ENCODE results near the gene IFRD2. TPM values are rescaled to one million over a fixed set of nuclear protein-coding genes. Genes with fewer than 3 reads are reported as not detected.

IFRD2 gene
- total and polyA plus RNA-seq, 2 of the 13 experiments (the other 11 are each of a cell fraction or from before 2014, with no cell fraction given) = 32.8 to 96.1 TPM

- TF ChIP-seq ZNF678 (CRISPR knock-in tag; IDR thresholded peaks at IDR 0.05) = no peak
- TF ChIP-seq ZBTB3 (CRISPR knock-in tag; IDR thresholded peaks at IDR 0.05; ENCODE audit: borderline replicate concordance, low read depth) = no peak; the same call in 1 of the 2 replicates
- peak; percentile 13 for TF ChIP-seq AGO2 (optimal IDR thresholded peaks at IDR 0.05; ENCODE audit: low read depth, low read length)
- no peak for TF ChIP-seq ZNF749 (CRISPR knock-in tag; IDR thresholded peaks at IDR 0.05; ENCODE audit: borderline replicate concordance)
- no peak; the same call in 1 of the 2 replicates for TF ChIP-seq ZBTB7B (CRISPR knock-in tag; IDR thresholded peaks at IDR 0.05)
- TF ChIP-seq NCOA5 (CRISPR knock-in tag; IDR thresholded peaks at IDR 0.05) = no peak
- TF ChIP-seq ZNF280D (CRISPR knock-in tag; IDR thresholded peaks at IDR 0.05) = no peak
- no peak for TF ChIP-seq ZMYM4 (CRISPR knock-in tag; IDR thresholded peaks at IDR 0.05)
- TF ChIP-seq NR1H2 (CRISPR knock-in tag; IDR thresholded peaks at IDR 0.05; ENCODE audit: borderline replicate concordance, low read depth) = no peak
- TF ChIP-seq ELK4 (CRISPR knock-in tag; IDR thresholded peaks at IDR 0.05; ENCODE audit: borderline replicate concordance) = no peak
- no peak for TF ChIP-seq RXRA (CRISPR knock-in tag; IDR thresholded peaks at IDR 0.05)
- TF ChIP-seq ZMYM3 (CRISPR knock-in tag; IDR thresholded peaks at IDR 0.05) = no peak
- 0 out of 2 replicates have a peak, but pooled peaks have one; percentile 5 for TF ChIP-seq KDM6A (CRISPR knock-in tag; IDR thresholded peaks at IDR 0.05; ENCODE audit: low read depth)
- no peak for TF ChIP-seq HMGXB4 (CRISPR knock-in tag; IDR thresholded peaks at IDR 0.05; ENCODE audit: borderline replicate concordance in 1 of 2, low read depth in 1 of 2)
- TF ChIP-seq ARID3A (IDR thresholded peaks at IDR 0.05; ENCODE audit: low read depth, low read length) = no peak
- TF ChIP-seq HOMEZ (CRISPR knock-in tag; IDR thresholded peaks at IDR 0.05; ENCODE audit: low read depth) = no peak
- TF ChIP-seq ZNF292 (CRISPR knock-in tag; IDR thresholded peaks at IDR 0.05; ENCODE audit: borderline replicate concordance, low read depth) = no peak
Measured at GRCh38 chr3:50260942-50261441, 31.2 kb downstream of the IFRD2 start (continued).

All from HepG2 (cell line).